OCI-LY7 (cell line): ENCODE data around the gene PSMD1. TPM values are rescaled to one million over a fixed set of nuclear protein-coding genes. Genes with fewer than 3 reads are reported as not detected.

Experiments
- BruUV-seq: library from RNA; stranded (reverse); fragments of 400-500 nt; replicated peaks from 2 replicates; lab custom pipeline; 2021; lab: Mats Ljungman, UMichigan
- CTCF ChIA-PET: fragments of 300-600 bp; sonication (Branson Sonifier 250); formaldehyde crosslinking; loops from one replicate; lab custom pipeline; 2022; ENCODE audit warnings: antibody characterized with exemption; ENCODE audit not compliant: unreplicated experiment; lab: Charles Lee
- POLR2A ChIA-PET: fragments of 300-600 bp; sonication (Branson Sonifier 250); formaldehyde crosslinking; loops from one replicate; lab custom pipeline; 2022; ENCODE audit warnings: antibody characterized with exemption; lab: Charles Lee
- DNase-seq: peaks from one replicate; pipeline ENCODE4 v3.0.0-alpha.2; 2015; ENCODE audit warnings: low spot score
- H2AFZ ChIP-seq: fragments of 200-600 bp; sonication (generic), shearing (Covaris generic); 2 replicates; pipeline ENCODE4 v1.6.1; 2014; ENCODE audit warnings: mild to moderate bottlenecking, antibody characterized with exemption, low read length, moderate library complexity
- H3K27ac ChIP-seq: fragments of 200-600 bp; sonication (generic); 2 replicates; pipeline ENCODE4 v1.5.1; 2014; ENCODE audit warnings: mixed run types, low read depth, mild to moderate bottlenecking, moderate library complexity, low read length, inconsistent platforms; ENCODE audit not compliant: poor library complexity, severe bottlenecking
- H3K36me3 ChIP-seq: fragments of 200-600 bp; sonication (generic); 2 replicates; pipeline ENCODE4 v1.6.1; 2014; ENCODE audit warnings: mild to moderate bottlenecking, antibody characterized with exemption, low read length, moderate library complexity, mixed read lengths; ENCODE audit not compliant: insufficient read depth
- H3K4me1 ChIP-seq: fragments of 200-600 bp; sonication (generic); 2 replicates; pipeline ENCODE4 v1.5.1; 2014; ENCODE audit warnings: mild to moderate bottlenecking, low read length; ENCODE audit not compliant: insufficient read depth, poor library complexity, severe bottlenecking
- H3K4me2 ChIP-seq: fragments of 200-600 bp; sonication (generic); 2 replicates; pipeline ENCODE4 v1.6.1; 2014; ENCODE audit warnings: mild to moderate bottlenecking, low read length
- H3K4me3 ChIP-seq: fragments of 200-600 bp; sonication (generic); 2 replicates; pipeline ENCODE4 v1.5.1; 2014; ENCODE audit warnings: mild to moderate bottlenecking, low read depth, low read length; ENCODE audit not compliant: poor library complexity, severe bottlenecking
- H3K79me2 ChIP-seq: fragments of 200-600 bp; sonication (generic); 2 replicates; pipeline ENCODE4 v1.6.1; 2016; ENCODE audit warnings: low read depth, mild to moderate bottlenecking, low read length, moderate library complexity, mixed read lengths; ENCODE audit not compliant: insufficient read depth
- H3K9me2 ChIP-seq: fragments of 200-600 bp; sonication (generic); 2 replicates; pipeline ENCODE4 v1.6.1; 2016; ENCODE audit warnings: mild to moderate bottlenecking, low read length, mixed read lengths; ENCODE audit not compliant: insufficient read depth
- H3K9me3 ChIP-seq: fragments of 200-600 bp; sonication (generic); 2 replicates; pipeline ENCODE4 v1.6.1; 2014; ENCODE audit warnings: mild to moderate bottlenecking, mixed run types, low read length, mixed read lengths
- H4K20me1 ChIP-seq: fragments of 200-600 bp; sonication (generic); 2 replicates; pipeline ENCODE4 v1.6.1; 2014; ENCODE audit warnings: mild to moderate bottlenecking, antibody characterized with exemption, low read length, moderate library complexity, mixed read lengths; ENCODE audit not compliant: insufficient read depth
- CTCF ChIP-seq: fragments of 200-600 bp; sonication (generic); conservative IDR thresholded peaks from 2 replicates; pipeline ENCODE4 v1.5.1; 2014; ENCODE audit warnings: mild to moderate bottlenecking, antibody characterized with exemption, low read length, moderate library complexity, mixed read lengths
- EZH2phosphoT487 ChIP-seq: fragments of 200-600 bp; sonication (generic); IDR thresholded peaks from 2 replicates; pipeline ENCODE4 v1.6.1; 2018; ENCODE audit warnings: low read depth, borderline replicate concordance, mild to moderate bottlenecking, mixed run types, antibody characterized with exemption, low read length, moderate library complexity, mixed read lengths
- intact Hi-C: fragments of 100-400 bp; cut with micrococcal nuclease; formaldehyde crosslinking; loops from one replicate; pipeline ENCODE4 v1.10.0; 2022; ENCODE audit not compliant: unreplicated experiment
- total RNA-seq, 2 experiments: library from RNA; depleted of rRNA in 1 of 2; stranded (reverse); fragments of >200 nt in 1 of 2; shearing (Covaris generic) in 1 of 2; gene quantifications; 2 replicates each; pipeline ENCODE4 v1.2.3, GENCODE V29; 2014 to 2022

The PSMD1 gene
- total RNA-seq, 2 experiments from 2014 or later, result 60.5 to 105 TPM

GRCh38 chr2:231203087-231203486, 146.4 kb downstream of the PSMD1 start:
- Histone ChIP-seq H3K4me3 (no peak overlapping the region), H2AFZ (no peak overlapping the region), H4K20me1 (no peaks in the 10 kb centered on the region), H3K9me2 (no peaks in the 10 kb centered on the region), H3K27ac (no peak overlapping the region), H3K36me3 (no peaks in the 10 kb centered on the region), H3K4me1 (peaks cover 11% of the 10 kb centered on the region), H3K9me3 (no peaks in the 10 kb centered on the region), H3K4me2 (no peak overlapping the region), H3K79me2 (no peaks in the 10 kb centered on the region)
- no TSS peak for BruUV-seq
- TF ChIP-seq CTCF, result no peak
- no peak for TF ChIP-seq EZH2phosphoT487
- ChIA-PET CTCF (no interaction called here), POLR2A (no interaction called here)
- DNase-seq, result no peak
- intact Hi-C loops, result no loop called here

GRCh38 chr2:231204146-231204545, 147.5 kb downstream of the PSMD1 start:
- Histone ChIP-seq H3K9me3 (no peaks in the 10 kb centered on the region), H3K4me2 (no peak overlapping the region), H3K79me2 (no peaks in the 10 kb centered on the region), H3K27ac (no peak overlapping the region), H2AFZ (no peak overlapping the region), H3K9me2 (no peaks in the 10 kb centered on the region), H3K36me3 (no peaks in the 10 kb centered on the region), H3K4me1 (peaks cover 11% of the 10 kb centered on the region), H4K20me1 (no peaks in the 10 kb centered on the region), H3K4me3 (no peak overlapping the region)
- TF ChIP-seq EZH2phosphoT487 (no peak), CTCF (no peak)
- DNase-seq, result no peak
- intact Hi-C loops, result no loop called here
- POLR2A ChIA-PET, result interaction anchor here (0.7 kb wide), 2 partner anchors 114 to 220 kb away, joined by 3 to 4 read pairs; no protein-coding TSS in a partner anchor
- CTCF ChIA-PET, result no interaction called here
- no TSS peak for BruUV-seq

DNA sequence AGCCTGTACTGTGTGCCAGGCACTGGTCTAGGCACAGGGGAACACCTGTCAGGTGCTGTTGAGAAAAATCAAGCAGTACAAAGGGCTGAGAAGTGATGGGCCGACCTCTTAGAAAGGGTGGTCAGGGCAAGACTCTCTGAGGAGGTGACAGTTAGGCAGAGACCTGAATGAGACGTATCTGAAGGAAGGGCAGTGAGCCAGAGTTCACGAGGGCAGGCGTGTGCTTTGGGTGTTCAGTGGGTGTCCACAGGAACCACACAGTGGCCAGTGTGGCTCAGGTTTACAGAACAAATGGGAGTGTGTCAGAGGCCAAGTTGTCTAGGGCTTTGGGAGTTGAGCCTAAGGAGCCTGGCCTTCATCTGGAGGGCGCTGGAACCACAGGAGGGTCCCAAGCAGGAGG, 147.9 kb downstream of the PSMD1 start:
- Histone ChIP-seq H3K36me3 (no peaks in the 10 kb centered on the region), H3K4me3 (no peak overlapping the region), H3K27ac (no peak overlapping the region), H4K20me1 (no peaks in the 10 kb centered on the region), H3K4me2 (no peak overlapping the region), H3K79me2 (no peaks in the 10 kb centered on the region), H2AFZ (no peak overlapping the region), H3K9me3 (no peaks in the 10 kb centered on the region), H3K9me2 (no peaks in the 10 kb centered on the region), H3K4me1 (peaks cover 9% of the 10 kb centered on the region)
- no peak for DNase-seq
- POLR2A ChIA-PET, result interaction anchor here (0.7 kb wide), 1 partner anchor 219 kb away, joined by 3 read pairs; no protein-coding TSS in a partner anchor
- no peak for TF ChIP-seq EZH2phosphoT487
- no peak for TF ChIP-seq CTCF
- no TSS peak for BruUV-seq
- CTCF ChIA-PET, result no interaction called here
- intact Hi-C loops, result no loop called here
